Endodermal cell (in vitro differentiated cells): ENCODE measurements around the gene CUEDC2. TPM values are rescaled to one million over a fixed set of nuclear protein-coding genes. Genes with fewer than 3 reads are reported as not detected.

Experiments used
- DNase-seq: peaks from one replicate; pipeline ENCODE4 v3.0.0-alpha.2; 2017
- H3K27ac ChIP-seq: 2 replicates; pipeline ENCODE4 v1.5.1; 2013; ENCODE audit warnings: mild to moderate bottlenecking, low read depth, low read length, moderate library complexity
- H3K27me3 ChIP-seq: 2 replicates; pipeline ENCODE4 v1.6.1; 2013; ENCODE audit warnings: mild to moderate bottlenecking, low read length, moderate library complexity; ENCODE audit not compliant: insufficient read depth, control insufficient read depth, poor library complexity, severe bottlenecking
- H3K36me3 ChIP-seq: 2 replicates; pipeline ENCODE4 v1.7.0; 2013; ENCODE audit warnings: mild to moderate bottlenecking, low read length, moderate library complexity; ENCODE audit not compliant: control insufficient read depth, insufficient read depth
- H3K4me1 ChIP-seq: one replicate; pipeline ENCODE4 v1.7.0; 2013; ENCODE audit warnings: low read length; ENCODE audit not compliant: control insufficient read depth, insufficient read depth
- H3K4me3 ChIP-seq: 2 replicates; pipeline ENCODE4 v1.5.1; 2013; ENCODE audit warnings: mild to moderate bottlenecking, low read length, moderate library complexity
- H3K9ac ChIP-seq: 2 replicates; pipeline ENCODE4 v1.6.1; 2013; ENCODE audit warnings: mild to moderate bottlenecking, low read length, moderate library complexity; ENCODE audit not compliant: poor library complexity, severe bottlenecking; ENCODE audit errors: extremely low read depth
- H3K9me3 ChIP-seq: 2 replicates; pipeline ENCODE4 v1.6.1; 2013; ENCODE audit warnings: mild to moderate bottlenecking, low read length, moderate library complexity; ENCODE audit not compliant: control insufficient read depth
- H3K27ac Mint-ChIP-seq: 2 replicates; pipeline ENCODE4 v1.8.0; 2020; ENCODE audit warnings: mixed read lengths
- H3K27me3 Mint-ChIP-seq: 2 replicates; pipeline ENCODE4 v1.8.0; 2021; ENCODE audit warnings: mild to moderate bottlenecking, mixed read lengths; ENCODE audit not compliant: insufficient read depth
- H3K36me3 Mint-ChIP-seq: 2 replicates; pipeline ENCODE4 v1.8.0; 2020; ENCODE audit warnings: low read depth, mixed read lengths
- H3K4me1 Mint-ChIP-seq: 2 replicates; pipeline ENCODE4 v1.8.0; 2020; ENCODE audit warnings: mixed read lengths
- H3K4me3 Mint-ChIP-seq: 2 replicates; pipeline ENCODE4 v1.8.0; 2020; ENCODE audit warnings: mild to moderate bottlenecking, moderate library complexity, mixed read lengths
- H3K9me3 Mint-ChIP-seq: 2 replicates; pipeline ENCODE4 v1.8.0; 2020; ENCODE audit warnings: mild to moderate bottlenecking, mixed read lengths
- CTCF ChIP-seq: fragments of 200-600 bp; sonication (generic); conservative IDR thresholded peaks from 2 replicates; pipeline ENCODE4 v1.5.0; 2021; ENCODE audit warnings: antibody characterized with exemption, mild to moderate bottlenecking
- WGBS, 2 experiments: methylation state at CpG; one replicate each; pipeline versions ENCODE4 v1.1.5 to v1.1.7; 2013; ENCODE audit warnings: missing lambda C conversion rate in 2 of 2, mixed read lengths in 1 of 2; ENCODE audit not compliant: insufficient coverage in 1 of 2, insufficient read length in 1 of 2; 5-methylcytosine and 5-hydroxymethylcytosine counted together
- total RNA-seq, 2 donors: library from RNA; stranded (reverse); fragmentation: NEBNext Ultra II Directional in 1 of 2; extraction: Animal tissue kit (Norgen Biotek cat#: 25700) in 1 of 2; gene quantifications; 2 replicates in 1 of 2; 3 replicates in 1 of 2; pipeline ENCODE4 v1.2.1, GENCODE V29; 2021

The CUEDC2 gene
- total RNA-seq, 2 donors from 2014 or later = 51.7 to 82.9 TPM

GRCh38 chr10:102402512-102402896 lies 29.9 kb downstream of the CUEDC2 start:
- Mint-ChIP-seq H3K27me3 (peaks cover 25% of the 10 kb centered on the region), H3K9me3 (no peaks in the 10 kb centered on the region), H3K36me3 (peaks cover 23% of the 10 kb centered on the region), H3K4me1 (no peaks in the 10 kb centered on the region), H3K27ac (no peak overlapping the region), H3K4me3 (no peak overlapping the region)
- Histone ChIP-seq H3K27ac (no peak overlapping the region), H3K4me3 (no peak overlapping the region), H3K36me3 (peaks cover 24% of the 10 kb centered on the region), H3K4me1 (no peaks in the 10 kb centered on the region), H3K9me3 (no peaks in the 10 kb centered on the region), H3K27me3 (peaks cover 9% of the 10 kb centered on the region), H3K9ac (no peak overlapping the region)
- no peak for TF ChIP-seq CTCF
- DNase-seq = no peak
- 90% methylated on average over 5 of the region's 5 CpGs; no CpG with 5 or more reads in 1 of the 2 experiments for WGBS, 2 experiments

GRCh38 chr10:102401735-102402511 lies 30.5 kb downstream of the CUEDC2 start:
- Mint-ChIP-seq H3K4me3 (no peak overlapping the region), H3K27ac (no peak overlapping the region), H3K27me3 (peaks cover 19% of the 10 kb centered on the region), H3K9me3 (no peaks in the 10 kb centered on the region), H3K36me3 (peaks cover 23% of the 10 kb centered on the region), H3K4me1 (no peaks in the 10 kb centered on the region)
- Histone ChIP-seq H3K9me3 (no peaks in the 10 kb centered on the region), H3K4me3 (no peak overlapping the region), H3K36me3 (peaks cover 25% of the 10 kb centered on the region), H3K27me3 (peaks cover 4% of the 10 kb centered on the region), H3K9ac (no peak overlapping the region), H3K27ac (no peak overlapping the region), H3K4me1 (no peaks in the 10 kb centered on the region)
- WGBS, 2 experiments = 86 to 97% methylated on average over 5 to 17 of the region's 18 CpGs
- peak; percentile 72 for DNase-seq
- no peak for TF ChIP-seq CTCF

- Mint-ChIP-seq H3K27ac (no peak overlapping the region), H3K4me3 (no peak overlapping the region)
- peaks cover 3% of the 10 kb centered on the region for H3K4me1 ChIP-seq
Observed at GRCh38 chr10:102401342-102401654, 31.1 kb downstream of the CUEDC2 start.

More at GRCh38 chr10:102401342-102401654, 31.1 kb downstream of the CUEDC2 start:
- H3K27me3 Mint-ChIP-seq = peaks cover 13% of the 10 kb centered on the region
- H3K9me3 Mint-ChIP-seq = no peaks in the 10 kb centered on the region
- no peaks in the 10 kb centered on the region for H3K27me3 ChIP-seq
- no peaks in the 10 kb centered on the region for H3K9me3 ChIP-seq
- H3K4me1 Mint-ChIP-seq = peaks cover 4% of the 10 kb centered on the region
- no peak for TF ChIP-seq CTCF
- no peak for DNase-seq
- peaks cover 25% of the 10 kb centered on the region for H3K36me3 ChIP-seq
- WGBS, 2 experiments = 90% methylated on average over 5 to 8 of the region's 8 CpGs
- no peak overlapping the region for H3K9ac ChIP-seq
- no peak overlapping the region for H3K4me3 ChIP-seq
- H3K36me3 Mint-ChIP-seq = peaks cover 23% of the 10 kb centered on the region
- no peak overlapping the region for H3K27ac ChIP-seq
